ENCODE results near the gene PLEKHD1. TPM values are rescaled to one million over a fixed set of nuclear protein-coding genes. Genes with fewer than 3 reads are reported as not detected.
A peak's percentile ranks its signal among the peaks of the same experiment; 100 is the strongest.

Gene PLEKHD1
- total and polyA plus RNA-seq, 7 donors, result 0.01 to 0.69 (median 0.04) TPM; not detected in 1

DNA sequence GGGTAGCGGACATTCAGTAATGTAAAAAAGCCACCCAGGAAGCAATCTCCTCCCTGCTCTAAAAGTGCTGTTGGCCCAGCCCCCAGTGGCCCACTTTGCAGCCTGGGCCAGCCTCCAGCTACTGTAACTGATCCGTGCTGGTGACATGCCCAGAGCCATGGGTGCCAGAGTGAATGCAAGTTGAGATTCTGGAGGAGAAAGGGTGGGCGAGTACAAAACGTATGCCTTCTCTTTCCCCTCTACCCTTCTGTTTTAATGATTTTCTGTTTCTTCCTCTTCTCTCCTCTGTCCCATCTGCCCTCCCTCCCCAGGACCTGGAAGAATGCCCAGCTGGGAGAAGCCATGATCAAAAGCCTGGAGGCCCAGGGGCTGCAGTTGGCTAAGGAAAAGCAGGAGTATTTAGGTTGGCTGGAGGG is 16.9 kb downstream of the PLEKHD1 start:
- H3K27ac ChIP-seq, result peak overlapping the region; percentile 66
- DNase-seq (peak; percentile 67 to 89), ATAC-seq (peak; percentile 91 to 98 (median 94))
- TF ChIP-seq, protein P1, sequence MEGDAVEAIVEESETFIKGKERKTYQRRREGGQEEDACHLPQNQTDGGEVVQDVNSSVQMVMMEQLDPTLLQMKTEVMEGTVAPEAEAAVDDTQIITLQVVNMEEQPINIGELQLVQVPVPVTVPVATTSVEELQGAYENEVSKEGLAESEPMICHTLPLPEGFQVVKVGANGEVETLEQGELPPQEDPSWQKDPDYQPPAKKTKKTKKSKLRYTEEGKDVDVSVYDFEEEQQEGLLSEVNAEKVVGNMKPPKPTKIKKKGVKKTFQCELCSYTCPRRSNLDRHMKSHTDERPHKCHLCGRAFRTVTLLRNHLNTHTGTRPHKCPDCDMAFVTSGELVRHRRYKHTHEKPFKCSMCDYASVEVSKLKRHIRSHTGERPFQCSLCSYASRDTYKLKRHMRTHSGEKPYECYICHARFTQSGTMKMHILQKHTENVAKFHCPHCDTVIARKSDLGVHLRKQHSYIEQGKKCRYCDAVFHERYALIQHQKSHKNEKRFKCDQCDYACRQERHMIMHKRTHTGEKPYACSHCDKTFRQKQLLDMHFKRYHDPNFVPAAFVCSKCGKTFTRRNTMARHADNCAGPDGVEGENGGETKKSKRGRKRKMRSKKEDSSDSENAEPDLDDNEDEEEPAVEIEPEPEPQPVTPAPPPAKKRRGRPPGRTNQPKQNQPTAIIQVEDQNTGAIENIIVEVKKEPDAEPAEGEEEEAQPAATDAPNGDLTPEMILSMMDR (IDR thresholded peaks at IDR 0.05), result no peak
- no peaks in the 10 kb centered on the region for H3K36me3 ChIP-seq (ENCODE audit: insufficient read depth in 1 of 2, low read depth in 1 of 2)
- H3K9me3 ChIP-seq, result no peaks in the 10 kb centered on the region
- H3K4me1 ChIP-seq, result peaks cover 29% of the 10 kb centered on the region
- H3K27me3 ChIP-seq (ENCODE audit: insufficient read depth in 3 of 3, low read length in 2 of 3), result no peaks in the 10 kb centered on the region
- intact Hi-C loops (cut with DNase I), result no loop called here
- WGBS, 3 donors, result 15 to 19% (median 16%) methylated on average over 4 of the region's 4 CpGs
- no peak overlapping the region for H3K4me3 ChIP-seq

DNA sequence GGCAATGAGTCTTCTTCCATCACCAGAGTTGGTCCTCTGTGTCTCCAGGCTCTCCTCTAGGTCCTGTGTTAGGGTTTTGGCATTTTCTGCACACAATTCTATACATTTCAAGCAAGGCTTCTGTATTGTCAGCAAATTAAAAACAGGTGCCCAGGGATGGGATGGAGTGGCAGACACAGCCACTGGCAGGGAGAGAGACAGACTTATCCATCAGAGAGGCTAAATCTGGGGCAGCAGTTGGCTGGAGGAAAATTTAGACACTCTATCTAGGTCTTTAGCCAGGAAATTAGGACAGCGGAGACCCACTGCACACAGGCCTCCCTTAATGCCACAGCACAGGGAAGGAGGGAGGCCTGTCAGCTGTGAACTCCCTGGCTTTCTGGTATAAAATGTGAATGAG is 20.2 kb downstream of the PLEKHD1 start:
- TF ChIP-seq, protein P1 (IDR thresholded peaks at IDR 0.05), result no peak
- Histone ChIP-seq H3K27ac (no peak overlapping the region), H3K9me3 (no peaks in the 10 kb centered on the region), H3K4me3 (no peak overlapping the region), H3K27me3 (ENCODE audit: insufficient read depth in 3 of 3, low read length in 2 of 3) (no peaks in the 10 kb centered on the region), H3K36me3 (ENCODE audit: insufficient read depth in 1 of 2, low read depth in 1 of 2) (no peaks in the 10 kb centered on the region), H3K4me1 (peaks cover 28% of the 10 kb centered on the region)
- no peak for ATAC-seq
- DNase-seq, result no peak
- intact Hi-C loops (cut with DNase I), result no loop called here
- 53 to 75% (median 54%) methylated on average over 1 of the region's 1 CpG for WGBS, 3 donors

DNA sequence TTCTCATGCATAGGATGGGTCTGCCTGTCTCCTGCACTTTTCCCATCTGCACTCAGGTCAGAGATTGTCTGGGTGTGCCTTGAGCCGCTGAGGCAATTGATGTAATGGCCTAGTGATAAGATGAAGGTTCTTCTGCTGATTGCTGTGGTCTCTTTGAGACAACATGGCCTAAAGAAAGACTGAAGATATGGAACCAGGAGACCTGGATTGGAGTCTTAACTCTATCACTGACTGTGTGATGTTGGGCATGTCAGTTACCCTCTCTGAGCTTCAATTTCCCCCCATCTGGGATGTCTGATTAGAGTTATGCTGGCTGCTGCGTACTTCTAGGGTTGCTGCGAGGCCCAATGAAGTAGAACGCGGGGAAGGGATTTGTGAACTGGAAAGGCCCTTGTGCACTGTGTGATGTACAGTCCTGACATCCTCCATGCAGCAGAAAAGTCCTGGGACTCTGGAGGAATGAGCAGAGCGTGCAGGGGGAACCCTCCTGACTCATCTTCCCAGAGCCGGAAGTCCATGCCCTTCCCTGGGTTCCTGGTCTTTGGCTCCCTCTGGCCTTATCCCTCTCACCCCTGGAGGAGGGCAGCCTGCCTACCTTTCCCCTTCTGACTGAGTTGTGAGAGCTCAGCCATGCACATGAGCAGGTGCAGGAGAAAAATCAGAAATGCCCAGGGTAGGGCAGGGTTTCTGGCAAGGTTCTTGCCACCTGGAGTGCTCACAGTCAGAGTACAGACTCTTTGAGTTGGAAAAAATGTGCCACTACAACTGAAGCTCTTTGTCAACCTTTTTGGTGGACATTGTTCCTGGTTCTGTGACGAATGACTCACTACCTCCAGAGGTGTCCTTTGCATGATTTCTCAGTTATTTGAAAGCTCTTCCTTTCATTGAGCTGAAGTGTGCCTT is 21.1 kb downstream of the PLEKHD1 start:
- DNase-seq (no peak), ATAC-seq (no peak)
- Histone ChIP-seq H3K36me3 (ENCODE audit: insufficient read depth in 1 of 2, low read depth in 1 of 2) (no peaks in the 10 kb centered on the region), H3K9me3 (no peaks in the 10 kb centered on the region), H3K27me3 (ENCODE audit: insufficient read depth in 3 of 3, low read length in 2 of 3) (no peaks in the 10 kb centered on the region), H3K4me1 (peaks cover 20% of the 10 kb centered on the region), H3K27ac (no peak overlapping the region), H3K4me3 (no peak overlapping the region)
- intact Hi-C loops (cut with DNase I), result no loop called here
- TF ChIP-seq, protein P1 (IDR thresholded peaks at IDR 0.05), result no peak
- WGBS, 3 donors, result 91 to 93% (median 92%) methylated on average over 8 of the region's 8 CpGs

DNA sequence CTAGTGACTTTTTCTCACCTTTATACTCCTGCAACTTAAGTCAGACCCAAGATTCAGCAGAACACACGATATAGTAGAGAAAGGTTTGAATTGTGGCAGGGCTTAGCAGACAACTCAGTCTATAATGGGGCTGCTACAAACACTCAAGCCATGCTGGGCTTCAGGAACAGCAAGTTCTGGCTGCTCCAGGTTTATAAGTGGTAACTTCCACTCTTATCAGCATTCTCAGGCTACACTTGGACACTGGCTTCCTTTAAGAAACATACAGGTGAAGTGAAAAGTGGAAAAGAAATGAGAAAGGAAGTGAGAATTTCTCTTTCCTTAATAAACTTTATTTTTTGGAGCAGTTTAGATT is 21.7 kb downstream of the PLEKHD1 start:
- no peak overlapping the region for H3K4me3 ChIP-seq
- DNase-seq (no peak), ATAC-seq (no peak)
- H3K9me3 ChIP-seq, result no peaks in the 10 kb centered on the region
- TF ChIP-seq, protein P1 (IDR thresholded peaks at IDR 0.05), result no peak
- 82 to 83% (median 82%) methylated on average over 1 of the region's 1 CpG for WGBS, 3 donors
- H3K4me1 ChIP-seq, result peaks cover 14% of the 10 kb centered on the region
- no peak overlapping the region for H3K27ac ChIP-seq
- no peaks in the 10 kb centered on the region for H3K27me3 ChIP-seq (ENCODE audit: insufficient read depth in 3 of 3, low read length in 2 of 3)
- intact Hi-C loops (cut with DNase I), result no loop called here
- H3K36me3 ChIP-seq (ENCODE audit: insufficient read depth in 1 of 2, low read depth in 1 of 2), result no peaks in the 10 kb centered on the region

Measured in psoas muscle (tissue), 8 donors.